KMS-11 (cell line): ENCODE measurements around the gene CA12.

Source experiments
- H2AFZ ChIP-seq: fragments of 200-600 bp; sonication (generic); 2 replicates; pipeline ENCODE4 v1.6.1; 2016; ENCODE audit warnings: antibody characterized with exemption, mixed run types, low read depth
- H3K27ac ChIP-seq: fragments of 200-600 bp; sonication (generic); 2 replicates; pipeline ENCODE4 v1.6.1; 2016; ENCODE audit warnings: mild to moderate bottlenecking, mixed run types
- H3K27me3 ChIP-seq: fragments of 200-600 bp; sonication (generic); 2 replicates; pipeline ENCODE4 v1.6.1; 2017; ENCODE audit warnings: mild to moderate bottlenecking, low read depth, mixed run types, moderate library complexity; ENCODE audit not compliant: insufficient read depth
- H3K36me3 ChIP-seq: fragments of 200-600 bp; sonication (generic); 2 replicates; pipeline ENCODE4 v1.6.1; 2017; ENCODE audit warnings: mild to moderate bottlenecking, mixed run types; ENCODE audit not compliant: insufficient read depth
- H3K4me1 ChIP-seq: fragments of 200-600 bp; sonication (generic); 2 replicates; pipeline ENCODE4 v1.6.1; 2016; ENCODE audit warnings: mild to moderate bottlenecking, low read depth, mixed run types; ENCODE audit not compliant: poor library complexity, severe bottlenecking
- H3K4me2 ChIP-seq: fragments of 200-600 bp; sonication (generic); 2 replicates; pipeline ENCODE4 v1.7.0; 2016; ENCODE audit warnings: mild to moderate bottlenecking, mixed run types
- H3K4me3 ChIP-seq: fragments of 200-600 bp; sonication (generic); IDR thresholded peaks from 2 replicates; pipeline ENCODE4 v1.6.1; 2017; ENCODE audit warnings: low read depth, low read length, mixed read lengths; ENCODE audit not compliant: insufficient read depth
- H3K79me2 ChIP-seq: fragments of 200-600 bp; sonication (generic); 2 replicates; pipeline ENCODE4 v1.6.1; 2016; ENCODE audit warnings: low read depth, mixed run types; ENCODE audit not compliant: insufficient read depth
- H3K9ac ChIP-seq: fragments of 200-600 bp; sonication (generic); 2 replicates; pipeline ENCODE4 v1.6.1; 2016; ENCODE audit warnings: mild to moderate bottlenecking, mixed run types
- H4K20me1 ChIP-seq: fragments of 200-600 bp; sonication (generic); 2 replicates; pipeline ENCODE4 v1.6.1; 2016; ENCODE audit warnings: mild to moderate bottlenecking, mixed run types; ENCODE audit not compliant: insufficient read depth
- TF ChIP-seq, protein P1 (sequence below): fragments of 200-600 bp; sonication (generic); conservative IDR thresholded peaks from 2 replicates; pipeline ENCODE4 v1.6.1; 2017; ENCODE audit warnings: low read depth, mild to moderate bottlenecking, antibody characterized with exemption, low read length, moderate library complexity, mixed read lengths

The CA12 gene

DNA sequence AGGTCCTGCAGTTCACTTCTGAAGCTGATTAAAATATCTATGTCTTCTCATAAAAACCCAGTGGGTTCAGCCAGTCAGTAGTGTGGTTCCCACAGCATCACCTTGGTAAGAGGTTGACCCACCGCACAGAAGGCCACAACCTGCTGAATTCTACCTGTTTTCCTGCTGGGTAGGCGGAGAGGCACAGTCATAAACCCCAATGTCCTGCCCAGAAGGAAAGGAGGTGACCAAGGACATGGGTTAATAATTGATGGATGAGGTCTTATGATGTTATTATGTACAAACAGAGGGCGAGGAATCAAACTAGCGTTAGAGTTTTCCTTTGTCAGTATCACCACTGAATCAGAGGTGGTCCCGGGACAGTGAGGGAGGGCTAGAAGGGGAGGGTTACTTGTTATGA lies 27.8 kb downstream of the CA12 start:
- Histone ChIP-seq H3K79me2 (no peaks in the 10 kb centered on the region), H4K20me1 (no peaks in the 10 kb centered on the region), H3K27ac (no peak overlapping the region), H3K36me3 (no peaks in the 10 kb centered on the region), H3K4me1 (no peaks in the 10 kb centered on the region), H2AFZ (no peak overlapping the region), H3K4me3 (no peak overlapping the region), H3K9ac (no peak overlapping the region), H3K4me2 (no peak overlapping the region), H3K27me3 (no peaks in the 10 kb centered on the region)
- TF ChIP-seq, protein P1, sequence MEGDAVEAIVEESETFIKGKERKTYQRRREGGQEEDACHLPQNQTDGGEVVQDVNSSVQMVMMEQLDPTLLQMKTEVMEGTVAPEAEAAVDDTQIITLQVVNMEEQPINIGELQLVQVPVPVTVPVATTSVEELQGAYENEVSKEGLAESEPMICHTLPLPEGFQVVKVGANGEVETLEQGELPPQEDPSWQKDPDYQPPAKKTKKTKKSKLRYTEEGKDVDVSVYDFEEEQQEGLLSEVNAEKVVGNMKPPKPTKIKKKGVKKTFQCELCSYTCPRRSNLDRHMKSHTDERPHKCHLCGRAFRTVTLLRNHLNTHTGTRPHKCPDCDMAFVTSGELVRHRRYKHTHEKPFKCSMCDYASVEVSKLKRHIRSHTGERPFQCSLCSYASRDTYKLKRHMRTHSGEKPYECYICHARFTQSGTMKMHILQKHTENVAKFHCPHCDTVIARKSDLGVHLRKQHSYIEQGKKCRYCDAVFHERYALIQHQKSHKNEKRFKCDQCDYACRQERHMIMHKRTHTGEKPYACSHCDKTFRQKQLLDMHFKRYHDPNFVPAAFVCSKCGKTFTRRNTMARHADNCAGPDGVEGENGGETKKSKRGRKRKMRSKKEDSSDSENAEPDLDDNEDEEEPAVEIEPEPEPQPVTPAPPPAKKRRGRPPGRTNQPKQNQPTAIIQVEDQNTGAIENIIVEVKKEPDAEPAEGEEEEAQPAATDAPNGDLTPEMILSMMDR, result no peak

DNA sequence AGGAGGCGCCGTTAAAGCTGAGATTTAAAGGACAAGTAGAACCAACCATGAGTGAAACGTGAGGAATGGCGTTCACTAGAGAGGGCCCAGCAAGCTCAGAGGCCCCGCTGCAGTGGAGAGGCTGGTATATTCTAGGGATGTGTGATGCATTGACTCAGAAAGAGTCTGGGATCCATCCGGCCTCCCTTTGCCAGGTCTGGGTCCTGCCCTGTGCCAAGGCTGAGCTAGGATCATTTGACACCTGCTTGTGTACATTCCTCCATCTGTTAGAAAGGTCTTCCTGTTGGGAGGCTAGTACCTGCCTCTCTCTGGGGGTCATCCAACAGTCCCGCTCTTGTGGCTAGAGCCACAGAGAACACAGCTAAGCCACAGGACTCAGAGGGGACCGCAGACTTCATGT lies 28.4 kb downstream of the CA12 start:
- Histone ChIP-seq H2AFZ (no peak overlapping the region), H3K27me3 (no peaks in the 10 kb centered on the region), H3K79me2 (no peaks in the 10 kb centered on the region), H3K36me3 (no peaks in the 10 kb centered on the region), H3K27ac (no peak overlapping the region), H3K4me2 (no peak overlapping the region), H4K20me1 (no peaks in the 10 kb centered on the region), H3K4me3 (no peak overlapping the region), H3K4me1 (no peaks in the 10 kb centered on the region), H3K9ac (no peak overlapping the region)
- TF ChIP-seq, protein P1, result no peak

DNA sequence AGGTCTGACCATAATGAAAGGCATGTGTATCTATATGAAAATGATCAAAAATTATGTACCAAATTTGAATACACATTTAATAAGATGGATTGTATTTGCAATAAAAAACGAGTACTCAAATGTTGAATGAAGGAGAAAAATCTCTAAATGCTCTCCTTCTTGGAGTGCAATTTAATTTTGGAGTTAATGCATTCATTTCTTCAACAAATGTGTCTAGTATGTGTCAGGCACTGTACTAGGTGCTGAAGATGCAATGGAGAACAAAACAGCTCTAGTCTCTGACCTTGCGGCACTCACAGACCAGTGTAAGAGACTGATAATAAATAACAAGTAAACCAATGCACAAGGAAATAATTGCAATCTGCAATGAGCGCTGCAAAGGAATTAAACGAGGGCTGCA lies 28.8 kb downstream of the CA12 start:
- no peaks in the 10 kb centered on the region for H4K20me1 ChIP-seq
- no peaks in the 10 kb centered on the region for H3K36me3 ChIP-seq
- no peak overlapping the region for H3K27ac ChIP-seq
- H3K4me2 ChIP-seq, result no peak overlapping the region
- H3K79me2 ChIP-seq, result no peaks in the 10 kb centered on the region
- H3K9ac ChIP-seq, result no peak overlapping the region
- no peaks in the 10 kb centered on the region for H3K27me3 ChIP-seq
- H2AFZ ChIP-seq, result no peak overlapping the region
- TF ChIP-seq, protein P1, result no peak
- no peak overlapping the region for H3K4me3 ChIP-seq
- peaks cover 1% of the 10 kb centered on the region for H3K4me1 ChIP-seq

DNA sequence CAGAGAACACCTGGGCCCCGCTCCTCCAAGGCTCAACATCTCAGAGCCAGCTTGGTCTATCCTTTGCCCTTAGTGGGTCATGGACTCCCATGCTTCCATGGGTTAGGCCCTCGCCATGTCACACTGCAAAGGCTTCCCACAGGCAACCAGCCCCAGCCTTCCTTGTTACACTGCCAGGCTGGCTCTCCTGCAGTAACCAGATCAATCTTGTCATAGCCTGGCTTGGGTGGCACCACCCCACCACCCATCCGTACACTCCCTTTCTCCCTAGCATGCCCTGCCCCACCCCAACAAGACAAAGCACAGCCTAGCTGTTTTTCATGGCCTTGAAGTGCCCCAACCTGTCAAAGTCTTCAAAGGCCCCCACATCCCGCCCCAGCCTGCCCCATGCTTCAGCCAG lies 30.5 kb downstream of the CA12 start:
- Histone ChIP-seq H3K27ac (no peak overlapping the region), H3K36me3 (no peaks in the 10 kb centered on the region), H3K4me3 (no peak overlapping the region), H3K9ac (no peak overlapping the region), H4K20me1 (no peaks in the 10 kb centered on the region; the same call in 1 of the 2 replicates), H3K4me1 (peaks cover 17% of the 10 kb centered on the region), H3K79me2 (no peaks in the 10 kb centered on the region), H3K4me2 (no peak overlapping the region), H3K27me3 (no peaks in the 10 kb centered on the region), H2AFZ (no peak overlapping the region)
- TF ChIP-seq, protein P1, result no peak
